ENCODE data around the gene IL21R.

- TF ChIP-seq CTCF (conservative IDR thresholded peaks at IDR 0.05 in 1 of 2, IDR thresholded peaks at IDR 0.05 in 1 of 2; ENCODE audit: extremely low read depth in 1 of 2, insufficient read depth in 1 of 2, low read depth in 1 of 2, low read length in 2 of 2) (no peak), EZH2 (IDR thresholded peaks at IDR 0.05; ENCODE audit: borderline replicate concordance, low read length) (no peak)
Observed at GRCh38 chr16:27401768-27402568, at the start of gene IL21R.

Data from mammary epithelial cell (primary cell).